ENCODE measurements around the gene ANKDD1B. TPM values are rescaled to one million over a fixed set of nuclear protein-coding genes. Genes with fewer than 3 reads are reported as not detected.

The ANKDD1B gene
- total and polyA plus RNA-seq, 4 donors = 1.7 to 3.4 (median 3.1) TPM

DNA sequence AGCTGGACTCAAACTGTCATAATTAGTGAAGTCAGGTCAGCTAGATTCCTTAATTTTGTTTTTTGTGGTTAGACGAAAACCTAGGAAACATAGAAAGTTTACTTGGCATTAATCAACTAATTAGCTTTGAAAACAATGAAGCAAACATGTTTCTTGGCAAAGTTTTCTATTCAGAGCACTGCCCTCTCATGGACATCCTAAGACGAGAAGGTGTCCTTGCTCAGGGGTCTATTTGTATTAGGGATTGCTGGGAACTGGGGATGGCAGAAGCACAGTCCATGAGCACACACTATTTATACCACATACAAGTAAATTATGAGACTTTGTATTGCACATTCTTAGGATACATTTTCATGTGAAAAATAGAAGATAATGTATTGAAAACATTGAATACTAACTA, 56.3 kb downstream of the ANKDD1B start:
- Histone ChIP-seq H3K27ac (ENCODE audit: low read depth, low read length) (no peak overlapping the region), H3K9me3 (ENCODE audit: control insufficient read depth, insufficient read depth, low read length) (no peaks in the 10 kb centered on the region), H3K27me3 (ENCODE audit: control insufficient read depth, insufficient read depth, low read length) (no peaks in the 10 kb centered on the region), H3K36me3 (ENCODE audit: control insufficient read depth, insufficient read depth, low read length) (no peaks in the 10 kb centered on the region), H3K4me1 (ENCODE audit: control insufficient read depth, insufficient read depth, low read length) (peaks cover 9% of the 10 kb centered on the region), H3K4me3 (ENCODE audit: low read depth, low read length) (no peak overlapping the region)
- DNase-seq (ENCODE audit: low read depth in 4 of 6, low spot score in 6 of 6) = peak in 1 of 6 donors; percentile 30
- no CpG with 5 or more reads among the region's 2 CpGs for WGBS (ENCODE audit: insufficient coverage)

DNA sequence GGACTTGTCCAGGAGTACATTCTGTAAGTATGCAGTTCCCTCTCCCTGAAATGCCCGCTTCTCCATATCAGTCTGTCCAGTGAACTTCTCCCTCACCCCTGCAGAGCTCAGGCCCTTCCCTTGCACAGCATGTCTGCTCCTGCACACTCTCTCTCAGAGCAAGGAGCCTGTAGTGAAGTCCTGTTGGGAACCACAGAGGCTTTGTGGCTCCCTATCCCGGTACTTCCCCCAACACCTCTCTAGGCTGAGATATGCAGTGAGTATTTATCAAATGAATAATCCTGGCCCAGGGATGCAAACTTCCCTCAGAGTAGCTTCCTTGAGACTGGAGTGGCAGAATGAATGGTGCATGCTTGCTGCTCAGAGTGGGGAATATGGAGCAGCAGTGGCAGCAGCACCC, 57.2 kb downstream of the ANKDD1B start:
- peaks cover under 1% of the 10 kb centered on the region for H3K36me3 ChIP-seq (ENCODE audit: control insufficient read depth, insufficient read depth, low read length)
- no peak overlapping the region for H3K4me3 ChIP-seq (ENCODE audit: low read depth, low read length)
- H3K27ac ChIP-seq (ENCODE audit: low read depth, low read length) = no peak overlapping the region
- peaks cover 6% of the 10 kb centered on the region for H3K4me1 ChIP-seq (ENCODE audit: control insufficient read depth, insufficient read depth, low read length)
- no peaks in the 10 kb centered on the region for H3K27me3 ChIP-seq (ENCODE audit: control insufficient read depth, insufficient read depth, low read length)
- WGBS (ENCODE audit: insufficient coverage) = 100% methylated on average over 1 of the region's 2 CpGs
- H3K9me3 ChIP-seq (ENCODE audit: control insufficient read depth, insufficient read depth, low read length) = no peaks in the 10 kb centered on the region
- DNase-seq (ENCODE audit: low read depth in 4 of 6, low spot score in 6 of 6) = no peak

DNA sequence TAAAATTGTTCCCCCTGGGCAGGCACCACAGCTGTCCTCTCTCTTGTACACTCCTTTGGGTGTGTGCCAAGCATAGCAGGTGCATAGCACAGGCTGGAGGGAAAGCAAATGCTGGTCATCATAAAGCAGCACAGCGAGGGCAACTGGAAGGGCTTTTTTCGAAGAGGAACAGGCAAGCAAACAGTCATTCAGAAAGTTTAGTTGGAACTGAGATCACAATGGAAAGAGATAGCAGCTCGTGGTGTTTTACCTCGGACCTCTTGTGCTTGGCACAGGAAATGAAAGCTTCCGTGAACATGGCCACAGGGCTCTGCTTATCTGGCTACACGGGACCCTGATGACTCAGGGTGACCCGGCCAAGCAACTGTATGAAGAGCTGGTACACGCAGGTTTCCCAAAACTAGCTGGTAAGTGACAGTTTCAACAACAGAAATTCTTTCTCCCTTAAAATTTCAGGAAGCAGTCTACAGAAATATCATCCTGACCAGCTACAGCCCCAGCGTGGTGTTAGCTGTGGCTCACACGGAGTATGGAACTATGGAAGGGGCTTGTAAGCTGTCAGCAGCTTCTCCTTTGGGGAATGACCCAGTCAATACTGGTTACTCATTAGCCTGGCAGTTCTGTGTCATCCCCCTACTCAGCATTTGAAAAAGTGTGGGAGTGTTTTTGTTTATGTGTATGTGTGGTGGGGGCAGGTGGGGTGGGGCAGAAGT, 57.9 kb downstream of the ANKDD1B start:
- no peak overlapping the region for H3K4me3 ChIP-seq (ENCODE audit: low read depth, low read length)
- H3K27ac ChIP-seq (ENCODE audit: low read depth, low read length) = no peak overlapping the region
- DNase-seq (ENCODE audit: low read depth in 4 of 6, low spot score in 6 of 6) = peak in 2 of 6 donors; percentile 52 to 67
- H3K36me3 ChIP-seq (ENCODE audit: control insufficient read depth, insufficient read depth, low read length) = peaks cover 3% of the 10 kb centered on the region
- 59% methylated on average over 9 of the region's 10 CpGs for WGBS (ENCODE audit: insufficient coverage)
- no peaks in the 10 kb centered on the region for H3K9me3 ChIP-seq (ENCODE audit: control insufficient read depth, insufficient read depth, low read length)
- no peaks in the 10 kb centered on the region for H3K4me1 ChIP-seq (ENCODE audit: control insufficient read depth, insufficient read depth, low read length)
- no peaks in the 10 kb centered on the region for H3K27me3 ChIP-seq (ENCODE audit: control insufficient read depth, insufficient read depth, low read length)

DNA sequence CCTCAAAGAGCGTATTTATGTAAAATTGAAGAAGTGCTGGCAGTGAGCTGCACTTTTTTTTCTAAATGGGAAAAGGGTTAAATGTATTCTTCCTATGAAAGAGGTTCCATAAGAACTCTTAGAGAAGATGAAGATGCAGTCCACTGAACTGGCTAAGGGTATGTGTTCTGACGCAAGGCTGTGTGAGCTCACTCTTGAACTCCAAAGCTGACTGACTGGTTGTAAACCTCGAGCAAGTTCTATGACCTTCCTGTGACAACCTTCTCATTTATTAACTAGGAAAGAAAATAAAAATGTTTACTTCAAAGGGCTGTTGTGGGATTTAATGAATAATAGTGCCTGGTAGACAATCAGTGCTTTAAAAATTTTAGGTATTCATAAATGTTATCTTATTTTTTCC, 59.3 kb downstream of the ANKDD1B start:
- no peak for DNase-seq (ENCODE audit: low read depth in 4 of 6, low spot score in 6 of 6)
- 100% methylated on average over 1 of the region's 3 CpGs for WGBS (ENCODE audit: insufficient coverage)
- Histone ChIP-seq H3K27ac (ENCODE audit: low read depth, low read length) (no peak overlapping the region), H3K27me3 (ENCODE audit: control insufficient read depth, insufficient read depth, low read length) (no peaks in the 10 kb centered on the region), H3K4me3 (ENCODE audit: low read depth, low read length) (no peak overlapping the region), H3K9me3 (ENCODE audit: control insufficient read depth, insufficient read depth, low read length) (no peaks in the 10 kb centered on the region), H3K36me3 (ENCODE audit: control insufficient read depth, insufficient read depth, low read length) (peaks cover 3% of the 10 kb centered on the region), H3K4me1 (ENCODE audit: control insufficient read depth, insufficient read depth, low read length) (no peaks in the 10 kb centered on the region)

DNA sequence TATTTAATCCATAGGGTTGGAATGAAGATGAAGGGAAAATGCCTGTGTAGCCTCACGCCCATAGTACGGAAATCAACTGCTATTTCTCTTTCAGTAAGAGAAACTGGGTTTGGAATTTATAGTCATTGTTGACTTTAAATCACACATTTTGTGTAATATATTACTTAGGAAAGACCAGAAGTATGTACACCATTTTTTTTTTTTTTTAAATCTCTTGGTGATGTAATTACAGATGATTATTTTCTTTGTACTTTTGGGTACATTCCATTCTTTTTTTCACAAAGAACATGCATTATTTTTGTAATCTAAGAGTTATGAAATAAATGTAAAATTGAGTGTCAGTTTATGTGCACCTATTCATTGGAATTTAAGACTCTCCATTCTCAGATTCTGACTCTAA, 60.3 kb downstream of the ANKDD1B start:
- Histone ChIP-seq H3K9me3 (ENCODE audit: control insufficient read depth, insufficient read depth, low read length) (no peaks in the 10 kb centered on the region), H3K36me3 (ENCODE audit: control insufficient read depth, insufficient read depth, low read length) (peaks cover 3% of the 10 kb centered on the region), H3K4me3 (ENCODE audit: low read depth, low read length) (no peak overlapping the region), H3K4me1 (ENCODE audit: control insufficient read depth, insufficient read depth, low read length) (no peaks in the 10 kb centered on the region), H3K27ac (ENCODE audit: low read depth, low read length) (no peak overlapping the region), H3K27me3 (ENCODE audit: control insufficient read depth, insufficient read depth, low read length) (no peaks in the 10 kb centered on the region)
- no peak for DNase-seq (ENCODE audit: low read depth in 4 of 6, low spot score in 6 of 6)
- no CpG with 5 or more reads among the region's 2 CpGs for WGBS (ENCODE audit: insufficient coverage)

DNA sequence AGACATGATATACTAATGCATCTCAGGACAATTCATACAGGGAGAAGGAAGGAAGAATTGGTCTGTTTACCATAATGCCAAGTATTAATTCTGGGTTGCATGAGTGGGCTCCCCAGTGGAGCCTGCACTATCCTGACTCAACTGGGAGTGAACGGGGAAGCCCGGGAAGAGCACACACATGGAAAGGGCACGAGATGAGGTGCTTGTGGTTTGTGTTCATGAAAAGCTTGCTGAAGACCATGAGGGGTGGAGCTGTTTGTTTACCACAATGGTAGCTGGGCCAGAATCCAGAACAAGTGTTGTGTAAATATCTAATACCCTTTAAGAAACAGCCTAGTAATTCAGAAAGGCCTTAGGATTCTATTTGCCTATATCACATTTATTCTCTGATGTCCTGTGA, 61.4 kb downstream of the ANKDD1B start:
- no peak for DNase-seq (ENCODE audit: low read depth in 4 of 6, low spot score in 6 of 6)
- H3K4me3 ChIP-seq (ENCODE audit: low read depth, low read length) = no peak overlapping the region
- no peaks in the 10 kb centered on the region for H3K27me3 ChIP-seq (ENCODE audit: control insufficient read depth, insufficient read depth, low read length)
- no CpG with 5 or more reads among the region's 3 CpGs for WGBS (ENCODE audit: insufficient coverage)
- no peak overlapping the region for H3K27ac ChIP-seq (ENCODE audit: low read depth, low read length)
- peaks cover 3% of the 10 kb centered on the region for H3K36me3 ChIP-seq (ENCODE audit: control insufficient read depth, insufficient read depth, low read length)
- no peaks in the 10 kb centered on the region for H3K9me3 ChIP-seq (ENCODE audit: control insufficient read depth, insufficient read depth, low read length)
- no peaks in the 10 kb centered on the region for H3K4me1 ChIP-seq (ENCODE audit: control insufficient read depth, insufficient read depth, low read length)

DNA sequence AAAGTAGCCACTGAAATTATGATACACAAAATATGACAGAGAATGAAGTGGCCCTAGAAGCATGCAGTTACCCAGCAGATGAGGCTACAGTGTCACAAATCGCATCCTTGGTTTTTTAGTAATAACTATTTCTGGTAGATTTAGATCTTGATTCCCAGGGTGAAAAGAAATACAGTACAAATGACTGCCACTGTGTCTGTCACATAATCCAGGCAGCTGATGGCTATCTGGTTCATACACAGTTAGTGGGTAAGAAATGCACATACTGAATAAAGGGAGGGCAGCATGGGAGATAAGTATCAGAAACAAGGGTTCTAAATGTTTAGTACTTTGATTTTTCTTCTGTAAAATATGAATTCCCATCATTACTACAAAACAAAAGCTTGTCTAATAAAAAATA, 64.5 kb downstream of the ANKDD1B start:
- H3K36me3 ChIP-seq (ENCODE audit: control insufficient read depth, insufficient read depth, low read length) = peaks cover 3% of the 10 kb centered on the region
- H3K27ac ChIP-seq (ENCODE audit: low read depth, low read length) = no peak overlapping the region
- H3K9me3 ChIP-seq (ENCODE audit: control insufficient read depth, insufficient read depth, low read length) = no peaks in the 10 kb centered on the region
- DNase-seq (ENCODE audit: low read depth in 4 of 6, low spot score in 6 of 6) = no peak
- H3K27me3 ChIP-seq (ENCODE audit: control insufficient read depth, insufficient read depth, low read length) = no peaks in the 10 kb centered on the region
- WGBS (ENCODE audit: insufficient coverage) = 100% methylated on average over 1 of the region's 1 CpG
- no peak overlapping the region for H3K4me3 ChIP-seq (ENCODE audit: low read depth, low read length)
- H3K4me1 ChIP-seq (ENCODE audit: control insufficient read depth, insufficient read depth, low read length) = no peaks in the 10 kb centered on the region

DNA sequence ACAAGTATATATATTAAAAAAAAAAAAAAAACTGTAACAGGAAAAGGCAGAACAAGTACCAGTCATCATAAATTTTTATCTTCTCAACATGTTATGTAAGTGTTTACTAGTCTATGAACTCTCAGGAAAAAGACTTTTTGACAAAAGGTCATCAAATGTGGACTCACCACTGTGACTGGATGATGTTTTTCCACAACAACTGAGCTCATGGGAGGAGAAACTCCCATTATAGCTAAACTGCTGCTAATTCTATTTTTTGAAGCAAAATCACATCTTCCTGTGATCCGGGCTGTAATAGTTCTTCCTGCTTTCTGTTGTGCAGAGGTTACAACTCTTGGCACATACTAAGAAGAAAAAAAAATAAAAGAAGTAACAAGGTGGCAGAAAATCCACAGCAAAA, 66.4 kb downstream of the ANKDD1B start:
- no CpG with 5 or more reads among the region's 1 CpG for WGBS (ENCODE audit: insufficient coverage)
- H3K36me3 ChIP-seq (ENCODE audit: control insufficient read depth, insufficient read depth, low read length) = peaks cover 3% of the 10 kb centered on the region
- no peak overlapping the region for H3K27ac ChIP-seq (ENCODE audit: low read depth, low read length)
- H3K9me3 ChIP-seq (ENCODE audit: control insufficient read depth, insufficient read depth, low read length) = no peaks in the 10 kb centered on the region
- DNase-seq (ENCODE audit: low read depth in 4 of 6, low spot score in 6 of 6) = no peak
- H3K27me3 ChIP-seq (ENCODE audit: control insufficient read depth, insufficient read depth, low read length) = no peaks in the 10 kb centered on the region
- H3K4me1 ChIP-seq (ENCODE audit: control insufficient read depth, insufficient read depth, low read length) = no peaks in the 10 kb centered on the region
- no peak overlapping the region for H3K4me3 ChIP-seq (ENCODE audit: low read depth, low read length)

DNA sequence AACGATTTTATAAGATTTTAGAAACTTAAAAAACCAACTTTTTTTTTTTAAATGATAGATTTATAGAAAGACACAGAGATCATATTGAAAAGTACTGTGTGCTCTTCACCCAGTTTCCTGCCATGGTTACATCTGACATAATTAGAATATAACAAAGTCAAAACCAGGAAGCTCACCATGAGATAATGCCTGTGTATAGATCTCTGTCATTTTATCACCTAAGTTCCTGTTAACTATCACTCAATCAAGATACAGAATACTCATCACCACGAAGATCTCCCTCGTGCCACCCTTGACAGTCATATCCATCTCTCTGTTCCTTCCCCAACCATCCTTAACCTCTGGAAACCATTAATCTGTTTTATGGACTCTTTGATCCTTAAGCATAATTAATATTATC, 66.9 kb downstream of the ANKDD1B start:
- Histone ChIP-seq H3K4me1 (ENCODE audit: control insufficient read depth, insufficient read depth, low read length) (no peaks in the 10 kb centered on the region), H3K27me3 (ENCODE audit: control insufficient read depth, insufficient read depth, low read length) (no peaks in the 10 kb centered on the region), H3K9me3 (ENCODE audit: control insufficient read depth, insufficient read depth, low read length) (no peaks in the 10 kb centered on the region), H3K27ac (ENCODE audit: low read depth, low read length) (no peak overlapping the region), H3K36me3 (ENCODE audit: control insufficient read depth, insufficient read depth, low read length) (peaks cover 4% of the 10 kb centered on the region), H3K4me3 (ENCODE audit: low read depth, low read length) (no peak overlapping the region)
- DNase-seq (ENCODE audit: low read depth in 4 of 6, low spot score in 6 of 6) = no peak
- no CpG with 5 or more reads among the region's 3 CpGs for WGBS (ENCODE audit: insufficient coverage)

DNA sequence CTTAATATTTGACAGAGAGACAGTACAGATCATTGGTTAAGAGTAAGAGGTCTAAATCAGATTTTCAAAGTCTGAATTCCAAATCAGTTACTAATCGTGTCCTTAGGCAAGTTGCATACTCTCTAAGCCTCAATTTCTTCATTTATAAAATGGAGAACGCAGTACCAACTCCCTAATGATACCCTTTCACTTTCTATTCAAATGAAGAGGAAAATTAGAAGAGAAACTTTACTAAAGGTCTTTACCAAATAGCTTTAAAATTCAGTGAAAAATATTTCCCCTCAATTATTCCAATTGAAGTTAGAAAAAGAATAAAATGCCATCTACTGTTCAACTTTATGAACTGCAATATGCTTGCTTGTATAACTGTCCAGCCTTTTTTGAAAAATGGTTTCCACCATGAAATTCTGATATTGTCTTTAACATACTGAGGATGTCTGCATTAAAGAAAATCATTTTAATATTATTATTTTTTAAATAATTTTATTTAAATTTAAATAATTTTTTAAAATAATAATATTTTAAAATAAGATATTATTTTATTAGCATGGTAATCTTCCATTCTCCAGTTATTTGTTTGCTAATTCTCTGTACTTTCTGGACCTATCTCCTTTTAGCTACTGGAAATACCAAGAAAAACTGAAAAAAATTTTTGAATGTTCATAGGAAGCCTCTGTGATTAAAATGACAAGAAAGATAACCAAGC, 70.0 kb downstream of the ANKDD1B start:
- no CpG with 5 or more reads among the region's 2 CpGs for WGBS (ENCODE audit: insufficient coverage)
- no peak overlapping the region for H3K27ac ChIP-seq (ENCODE audit: low read depth, low read length)
- no peaks in the 10 kb centered on the region for H3K9me3 ChIP-seq (ENCODE audit: control insufficient read depth, insufficient read depth, low read length)
- H3K4me1 ChIP-seq (ENCODE audit: control insufficient read depth, insufficient read depth, low read length) = no peaks in the 10 kb centered on the region
- peaks cover 13% of the 10 kb centered on the region for H3K36me3 ChIP-seq (ENCODE audit: control insufficient read depth, insufficient read depth, low read length)
- H3K27me3 ChIP-seq (ENCODE audit: control insufficient read depth, insufficient read depth, low read length) = no peaks in the 10 kb centered on the region
- H3K4me3 ChIP-seq (ENCODE audit: low read depth, low read length) = no peak overlapping the region
- peak in 4 of 6 donors; percentile 24 to 86 (median 64) for DNase-seq (ENCODE audit: low read depth in 4 of 6, low spot score in 6 of 6)
